HepG2 (cell line): ENCODE data around the gene MESD. TPM values are rescaled to one million over a fixed set of nuclear protein-coding genes. Genes with fewer than 3 reads are reported as not detected.

Source experiments
- CTCF ChIP-seq: sonication (generic); formaldehyde crosslinking; IDR thresholded peaks from 2 replicates; pipeline ENCODE4 v1.5.0; 2020; ENCODE audit warnings: mild to moderate bottlenecking, missing genetic modification reagents, moderate library complexity
- HCFC1 ChIP-seq: fragments of 150-350 bp; IDR thresholded peaks from 2 replicates; pipeline ENCODE4 v1.6.1; 2014; ENCODE audit warnings: low read depth, low read length
- HDAC6 ChIP-seq: fragments of 200-600 bp; sonication (generic); IDR thresholded peaks from 2 replicates; pipeline ENCODE4 v1.7.0; 2017; ENCODE audit warnings: mild to moderate bottlenecking, antibody characterized with exemption, low read length, low read depth
- HIC2 ChIP-seq: sonication (generic); formaldehyde crosslinking; IDR thresholded peaks from 2 replicates; pipeline ENCODE4 v1.9.0; 2022; ENCODE audit warnings: low read depth, missing genetic modification reagents
- PCBP2 ChIP-seq: fragments of 200-400 bp; formaldehyde crosslinking; optimal IDR thresholded peaks from 2 replicates; pipeline ENCODE3; 2018; ENCODE audit warnings: low read length, low read depth; ENCODE audit not compliant: poor library complexity, severe bottlenecking
- TMF1 ChIP-seq: sonication (generic); formaldehyde crosslinking; IDR thresholded peaks from 2 replicates; pipeline ENCODE4 v1.8.1; 2022; ENCODE audit warnings: low read depth, missing genetic modification reagents
- WIZ ChIP-seq: sonication (generic); formaldehyde crosslinking; IDR thresholded peaks from 2 replicates; pipeline ENCODE4 v1.5.1; 2020; ENCODE audit warnings: mild to moderate bottlenecking, missing genetic modification reagents
- ZSCAN12 ChIP-seq: sonication (generic); formaldehyde crosslinking; IDR thresholded peaks from 2 replicates; pipeline ENCODE4 v1.9.0; 2021; ENCODE audit warnings: mild to moderate bottlenecking, missing genetic modification reagents
- polyA plus RNA-seq, 8 experiments: library from polyadenylated mRNA; depleted of rRNA in 3 of 8; stranded (reverse) in 7 of 8; unstranded in 1 of 8; fragments of >200 nt; fragmentation: Illumina TruSeq in 4 of 8; extraction: Trizol in 4 of 8; gene quantifications; 2 replicates each; pipeline versions ENCODE4 v1.2.1 to v1.2.3, GENCODE V29; 2011 to 2016; ENCODE audit warnings: low read depth in 4 of 8, missing spikeins in 1 of 8, mixed read lengths in 1 of 8; ENCODE audit not compliant: insufficient read depth in 1 of 8
- total RNA-seq, 5 experiments: library from RNA; depleted of rRNA; stranded (reverse); fragments of >200 nt; fragmentation: Illumina TruSeq; extraction: Trizol; gene quantifications; 2 replicates each; pipeline ENCODE4 v1.2.3, GENCODE V29; 2016; ENCODE audit warnings: low read depth in 1 of 5
- TF ChIP-seq, protein P1 (sequence below): sonication (generic); formaldehyde crosslinking; IDR thresholded peaks from 2 replicates; pipeline ENCODE4 v1.4.0; 2020; ENCODE audit warnings: mild to moderate bottlenecking, missing genetic modification reagents

MESD gene
- total and polyA plus RNA-seq, 2 of the 13 experiments (the other 11 are each of a cell fraction or from before 2014, with no cell fraction given): 18.0 to 46.2 TPM

- TF ChIP-seq, protein P1, sequence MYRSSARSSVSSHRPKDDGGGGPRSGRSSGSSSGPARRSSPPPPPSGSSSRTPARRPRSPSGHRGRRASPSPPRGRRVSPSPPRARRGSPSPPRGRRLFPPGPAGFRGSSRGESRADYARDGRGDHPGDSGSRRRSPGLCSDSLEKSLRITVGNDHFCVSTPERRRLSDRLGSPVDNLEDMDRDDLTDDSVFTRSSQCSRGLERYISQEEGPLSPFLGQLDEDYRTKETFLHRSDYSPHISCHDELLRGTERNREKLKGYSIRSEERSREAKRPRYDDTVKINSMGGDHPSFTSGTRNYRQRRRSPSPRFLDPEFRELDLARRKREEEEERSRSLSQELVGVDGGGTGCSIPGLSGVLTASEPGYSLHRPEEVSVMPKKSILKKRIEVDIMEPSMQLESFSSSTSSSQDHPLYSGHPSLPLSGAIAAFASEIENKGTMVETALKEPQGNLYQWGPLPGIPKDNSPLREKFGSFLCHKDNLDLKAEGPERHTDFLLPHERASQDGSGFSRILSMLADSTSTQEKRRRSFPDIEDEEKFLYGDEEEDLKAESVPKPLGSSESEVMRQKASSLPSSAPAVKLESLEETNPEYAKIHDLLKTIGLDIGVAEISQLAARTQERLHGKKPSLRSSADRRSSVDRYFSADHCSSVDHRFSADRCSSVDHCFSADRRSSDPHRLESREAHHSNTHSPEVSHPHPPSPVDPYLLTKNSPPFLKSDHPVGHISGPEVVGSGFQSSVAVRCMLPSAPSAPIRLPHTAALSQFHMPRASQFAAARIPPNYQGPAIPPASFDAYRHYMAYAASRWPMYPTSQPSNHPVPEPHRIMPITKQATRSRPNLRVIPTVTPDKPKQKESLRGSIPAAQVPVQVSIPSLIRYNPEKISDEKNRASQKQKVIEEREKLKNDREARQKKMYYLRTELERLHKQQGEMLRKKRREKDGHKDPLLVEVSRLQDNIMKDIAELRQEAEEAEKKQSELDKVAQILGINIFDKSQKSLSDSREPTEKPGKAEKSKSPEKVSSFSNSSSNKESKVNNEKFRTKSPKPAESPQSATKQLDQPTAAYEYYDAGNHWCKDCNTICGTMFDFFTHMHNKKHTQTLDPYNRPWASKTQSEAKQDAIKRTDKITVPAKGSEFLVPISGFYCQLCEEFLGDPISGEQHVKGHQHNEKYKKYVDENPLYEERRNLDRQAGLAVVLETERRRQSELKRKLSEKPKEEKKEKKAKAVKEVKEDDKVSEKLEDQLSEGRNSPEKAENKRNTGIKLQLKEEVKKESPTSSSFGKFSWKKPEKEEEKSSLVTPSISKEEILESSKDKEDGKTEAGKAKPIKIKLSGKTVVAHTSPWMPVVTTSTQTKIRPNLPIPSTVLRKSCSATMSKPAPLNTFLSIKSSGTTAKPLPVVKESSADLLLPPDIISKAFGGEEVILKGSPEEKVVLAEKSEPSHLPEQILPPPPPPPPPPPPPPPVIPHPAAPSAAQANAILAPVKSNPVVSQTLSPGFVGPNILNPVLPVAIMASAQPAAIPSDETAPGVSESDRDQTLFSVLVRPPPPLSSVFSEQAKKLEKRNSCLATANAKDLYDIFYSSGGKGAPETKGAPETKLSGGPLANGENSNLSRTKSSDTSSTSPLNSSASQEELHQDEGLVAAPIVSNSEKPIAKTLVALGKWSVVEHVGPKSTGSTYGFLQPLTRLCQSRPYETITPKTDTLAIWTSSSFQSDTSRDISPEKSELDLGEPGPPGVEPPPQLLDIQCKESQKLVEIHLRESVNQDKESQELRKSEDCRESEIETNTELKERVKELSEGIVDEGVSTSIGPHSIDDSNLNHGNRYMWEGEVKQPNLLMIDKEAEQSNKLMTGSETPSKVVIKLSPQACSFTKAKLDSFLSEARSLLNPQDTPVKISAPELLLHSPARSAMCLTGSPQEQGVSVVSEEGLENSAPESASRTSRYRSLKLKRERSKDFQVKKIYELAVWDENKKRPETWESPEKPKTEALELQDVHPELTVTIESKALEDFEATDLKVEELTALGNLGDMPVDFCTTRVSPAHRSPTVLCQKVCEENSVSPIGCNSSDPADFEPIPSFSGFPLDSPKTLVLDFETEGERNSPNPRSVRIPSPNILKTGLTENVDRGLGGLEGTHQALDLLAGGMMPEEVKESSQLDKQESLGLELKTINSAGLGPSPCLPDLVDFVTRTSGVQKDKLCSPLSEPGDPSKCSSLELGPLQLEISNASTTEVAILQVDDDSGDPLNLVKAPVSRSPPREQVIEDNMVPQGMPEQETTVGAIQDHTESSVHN (CRISPR knock-in tag): no peak
- TF ChIP-seq TMF1 (CRISPR knock-in tag) (no peak), WIZ (CRISPR knock-in tag) (no peak), CTCF (CRISPR knock-in tag) (no peak), ZSCAN12 (CRISPR knock-in tag) (no peak), HDAC6 (no peak), PCBP2 (no peak), HCFC1 (no peak), HIC2 (no peak)
Observed at GRCh38 chr15:80970658-80971057, 19.0 kb downstream of the MESD start (continued).
